OCI-LY3 (cell line): ENCODE data around the gene STK33.

ENCODE experiments used
- CTCF ChIP-seq: fragments of 200-600, 300-600 bp; sonication (generic); IDR thresholded peaks from 2 replicates; pipeline ENCODE4 v1.5.1; 2014; ENCODE audit warnings: antibody characterized with exemption, low read length, low read depth
- EZH2phosphoT487 ChIP-seq: fragments of 200-600 bp; shearing (Covaris generic); IDR thresholded peaks from 2 replicates; pipeline ENCODE4 v1.6.1; 2018; ENCODE audit warnings: antibody characterized with exemption, mixed run types, low read depth

GRCh38 chr11:8387693-8388092 is 206.3 kb downstream of the STK33 start:
- no peak for TF ChIP-seq CTCF
- TF ChIP-seq EZH2phosphoT487 = no peak
